ENCODE measurements around the gene HSBP1L1. TPM values are rescaled to one million over a fixed set of nuclear protein-coding genes. Genes with fewer than 3 reads are reported as not detected.

The HSBP1L1 gene
- total and polyA plus RNA-seq, 2 experiments from 2014 or later, result 1.8 to 3.7 TPM

GRCh38 chr18:79944126-79944731 lies 20.2 kb upstream of the HSBP1L1 start (continued):
- TF ChIP-seq ETS1 (IDR thresholded peaks at IDR 0.05) (no peak), ZNF114 (CRISPR knock-in tag; IDR thresholded peaks at IDR 0.05) (no peak), STAT1 (IDR thresholded peaks at IDR 0.05; ENCODE audit: unreplicated experiment) (no peak), NANOG (IDR thresholded peaks at IDR 0.05; ENCODE audit: borderline replicate concordance) (no peak), JUNB (IDR thresholded peaks at IDR 0.05; ENCODE audit: unreplicated experiment) (no peak), REST (IDR thresholded peaks at IDR 0.05; ENCODE audit: unreplicated experiment) (no peak), EZH2 (IDR thresholded peaks at IDR 0.05; ENCODE audit: low read depth, unreplicated experiment) (no peak), CTCF (conservative IDR thresholded peaks at IDR 0.05; ENCODE audit: low read depth in 2 of 2) (no peak), EZH2phosphoT487 (IDR thresholded peaks at IDR 0.05; ENCODE audit: unreplicated experiment) (no peak), CREB1 (CRISPR knock-in tag; IDR thresholded peaks at IDR 0.05; ENCODE audit: low read depth) (no peak)

GRCh38 chr18:79944746-79945117 lies 19.7 kb upstream of the HSBP1L1 start:
- Mint-ChIP-seq H3K9me3 (no peaks in the 10 kb centered on the region; the same call in 2 of the 3 replicates), H3K4me3 (no peak overlapping the region), H3K36me3 (ENCODE audit: low read depth) (no peaks in the 10 kb centered on the region; the same call in 1 of the 3 replicates), H3K27me3 (ENCODE audit: insufficient read depth, low read depth, poor library complexity) (peaks cover 11% of the 10 kb centered on the region), H3K4me1 (peaks cover 17% of the 10 kb centered on the region), H3K27ac (no peak overlapping the region)
- H2AFZ ChIP-seq, result no peak overlapping the region
- H3K4me1 ChIP-seq (ENCODE audit: insufficient read depth), result no peaks in the 10 kb centered on the region
- H3F3A ChIP-seq (replicated peaks; ENCODE audit: low read depth), result no peaks in the 10 kb centered on the region
- no peak overlapping the region for H3K27ac ChIP-seq (ENCODE audit: low read depth)
- peaks cover 4% of the 10 kb centered on the region; the same call in 1 of the 2 replicates for H4K20me1 ChIP-seq (replicated peaks; ENCODE audit: insufficient read depth)
- H3K4me2 ChIP-seq, result no peak overlapping the region
- H3K4me3 ChIP-seq, result no peak overlapping the region
- DNase-seq (ENCODE audit: low spot score) (no peak), ATAC-seq (no peak)
- no peaks in the 10 kb centered on the region for H3K9me2 ChIP-seq (ENCODE audit: insufficient read depth)
- H3K27me3 ChIP-seq (ENCODE audit: insufficient read depth), result peaks cover 7% of the 10 kb centered on the region
- H3K36me3 ChIP-seq (ENCODE audit: insufficient read depth), result no peaks in the 10 kb centered on the region
- no peaks in the 10 kb centered on the region for H3K79me2 ChIP-seq (replicated peaks; ENCODE audit: insufficient read depth)
- no peak for TF ChIP-seq CTCF (conservative IDR thresholded peaks at IDR 0.05; ENCODE audit: low read depth in 2 of 2)

Data from GM23338 (cell line).